GM21367 (cell line): Measurements from ENCODE around the gene MAML3.

ENCODE experiments used
- ATAC-seq: cut with Tn5 transposase; IDR thresholded peaks from one replicate; pipeline ENCODE4 v1.9.1; 2021; ENCODE audit not compliant: unreplicated experiment

Gene MAML3

DNA sequence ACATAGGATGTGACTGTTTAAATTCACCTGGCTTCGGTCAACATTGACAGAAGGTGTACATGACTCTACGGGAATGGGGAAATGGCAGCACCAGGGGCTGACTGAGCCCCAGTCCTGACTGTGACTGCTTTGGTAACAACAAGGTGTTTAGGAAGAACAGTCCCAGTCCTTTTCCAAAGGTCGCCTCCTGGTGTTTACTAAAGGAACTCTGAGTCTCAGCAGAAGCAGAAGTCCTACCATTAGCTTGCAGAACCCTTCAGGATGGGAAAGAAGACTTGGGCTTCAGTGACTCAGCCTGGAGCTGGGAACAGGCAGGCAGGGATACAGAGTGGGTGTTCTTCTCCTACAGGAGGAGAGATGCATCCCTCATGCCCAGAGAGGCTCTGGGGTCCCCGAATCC is 385.1 kb downstream of the MAML3 start:
- no peak for ATAC-seq

DNA sequence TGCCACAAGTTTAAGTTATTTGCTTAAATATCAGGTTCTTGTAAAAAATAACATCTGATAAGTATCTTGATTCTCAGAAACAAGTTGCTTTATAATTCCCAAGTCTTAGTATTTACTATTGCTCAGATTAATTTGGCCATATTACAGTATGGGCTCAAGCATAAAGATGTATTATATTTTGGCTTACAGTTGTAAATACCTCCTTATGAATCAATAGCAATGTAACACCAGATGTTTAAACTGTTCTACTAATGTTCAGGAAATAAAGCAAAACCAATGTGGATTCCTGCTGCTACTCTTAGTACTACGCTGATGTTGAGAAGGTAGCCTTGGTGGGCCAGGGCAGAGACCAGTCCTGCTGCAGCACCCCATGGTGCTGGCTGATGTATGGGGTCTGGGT is 385.6 kb downstream of the MAML3 start:
- no peak for ATAC-seq

DNA sequence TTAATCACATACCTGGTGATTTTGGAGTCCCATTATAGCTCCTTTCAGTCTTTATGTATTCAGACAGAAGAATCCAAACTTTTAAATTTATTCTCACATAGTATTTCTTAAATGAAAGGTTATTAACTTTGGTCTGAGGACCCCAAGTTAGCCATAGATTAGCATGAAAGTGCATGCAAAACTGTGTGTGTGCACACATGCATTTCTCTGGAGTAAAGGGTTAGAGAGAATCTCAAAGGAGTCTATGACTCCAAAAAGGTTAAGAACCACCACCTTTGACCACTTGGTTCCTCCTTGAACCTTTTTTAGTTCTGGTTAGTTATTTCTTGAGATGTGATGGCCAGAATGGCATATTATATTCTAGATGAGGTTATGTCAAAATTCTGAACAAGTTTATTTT is 386.4 kb downstream of the MAML3 start:
- no peak for ATAC-seq

DNA sequence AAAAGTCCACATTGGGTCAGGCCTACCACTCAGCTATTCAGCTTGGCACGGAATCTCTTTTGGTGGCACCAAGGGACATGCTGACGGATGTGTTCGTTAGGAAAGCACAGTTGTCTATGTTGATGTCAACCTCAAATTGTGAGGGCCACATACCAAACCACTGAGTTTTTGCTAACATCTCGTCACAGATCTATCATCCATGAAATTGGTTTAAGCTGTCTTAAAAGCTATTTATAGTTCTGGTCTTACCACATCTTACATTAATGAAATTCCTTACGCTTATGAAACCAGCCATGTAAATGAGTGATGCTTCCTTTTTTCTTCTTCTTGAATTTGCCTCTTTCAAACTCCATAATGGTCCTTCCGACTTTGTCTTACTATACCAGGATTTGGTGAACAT is 386.8 kb downstream of the MAML3 start:
- ATAC-seq, result no peak

DNA sequence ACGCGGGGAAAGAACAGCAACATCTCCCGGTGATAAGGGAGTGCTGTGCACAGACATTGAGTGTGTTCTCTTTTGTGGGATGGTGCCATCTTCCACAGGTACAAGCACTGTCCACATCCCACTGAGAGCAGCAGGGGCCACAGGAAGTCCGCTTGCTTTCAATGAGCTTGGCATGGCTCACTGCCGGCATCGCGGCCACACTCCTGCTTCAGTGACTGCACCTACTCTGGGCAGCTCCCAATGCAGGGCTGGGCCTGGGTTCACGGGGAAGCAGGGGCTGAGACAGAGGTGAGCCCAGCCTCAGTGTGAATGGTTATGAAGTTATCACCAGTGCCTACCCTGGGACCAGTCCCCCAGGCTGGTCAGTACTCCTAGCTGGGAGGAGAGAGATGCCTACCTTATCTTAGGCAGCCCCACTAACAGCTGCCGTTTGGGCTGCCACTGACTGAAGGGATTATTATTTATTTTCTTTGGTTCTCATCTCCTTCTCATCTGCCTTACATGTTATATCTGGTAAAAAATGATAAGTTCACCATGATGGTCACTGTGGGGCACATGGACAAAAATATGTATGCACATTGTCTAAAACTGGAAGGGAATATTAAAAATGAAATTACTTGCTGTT is 389.2 kb downstream of the MAML3 start:
- no peak for ATAC-seq

DNA sequence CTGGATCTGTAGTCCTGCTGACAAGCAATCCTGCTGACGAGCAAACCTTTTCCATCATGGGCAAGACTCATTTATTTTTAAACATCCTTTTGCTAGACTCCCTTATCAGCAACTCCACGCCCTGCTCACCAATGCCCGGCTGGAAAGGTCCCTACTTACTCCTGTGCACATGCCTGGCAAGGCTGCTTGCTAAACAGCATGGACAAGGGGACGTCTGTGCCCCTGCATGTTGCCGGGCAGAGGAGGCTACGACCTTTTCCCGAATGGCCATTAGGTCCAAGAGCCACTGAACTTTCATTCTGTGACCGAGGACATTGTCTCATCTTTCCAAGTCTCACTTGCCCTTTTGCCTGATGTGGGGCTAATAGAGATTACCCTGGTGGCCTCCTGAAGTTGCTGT is 389.8 kb downstream of the MAML3 start:
- ATAC-seq, result no peak

DNA sequence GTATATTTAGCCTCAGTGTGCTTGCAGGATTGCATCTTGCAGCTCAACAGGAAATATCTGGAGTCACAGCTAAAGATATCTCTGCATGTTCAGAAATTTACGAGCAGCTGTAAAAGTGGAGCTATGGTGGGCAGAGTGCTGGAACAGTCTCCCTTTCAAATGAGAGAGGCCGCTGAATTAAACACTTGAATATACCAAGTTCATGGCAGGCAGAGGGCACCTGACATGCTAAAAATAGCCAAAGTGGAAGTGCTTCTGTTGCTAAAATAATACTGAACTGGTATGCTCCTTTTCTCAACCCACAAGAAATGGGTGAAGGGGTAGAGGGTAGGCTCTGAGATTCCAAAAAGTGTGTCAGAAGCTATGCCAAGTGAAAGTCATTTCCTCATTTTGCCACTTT is 390.3 kb downstream of the MAML3 start:
- no peak for ATAC-seq

DNA sequence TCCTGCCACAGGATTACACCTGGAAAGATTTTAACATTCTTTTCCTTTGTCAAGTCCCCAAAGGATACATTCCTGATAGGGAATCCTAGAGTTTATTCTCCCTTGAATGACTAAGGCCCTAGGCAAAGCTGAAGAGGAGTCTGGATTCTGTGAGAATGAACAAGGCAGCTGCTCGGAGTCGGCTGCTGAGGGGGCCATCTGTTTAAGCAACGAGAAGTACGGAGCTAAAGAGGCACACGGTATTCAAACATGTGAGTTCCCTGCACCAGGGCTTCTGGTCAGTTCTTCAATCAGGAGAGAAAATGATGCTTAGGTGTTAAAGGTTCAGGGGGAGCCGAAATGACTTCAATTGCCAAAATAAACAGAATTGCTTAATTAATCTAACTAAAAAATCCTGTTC is 390.8 kb downstream of the MAML3 start:
- ATAC-seq, result no peak

DNA sequence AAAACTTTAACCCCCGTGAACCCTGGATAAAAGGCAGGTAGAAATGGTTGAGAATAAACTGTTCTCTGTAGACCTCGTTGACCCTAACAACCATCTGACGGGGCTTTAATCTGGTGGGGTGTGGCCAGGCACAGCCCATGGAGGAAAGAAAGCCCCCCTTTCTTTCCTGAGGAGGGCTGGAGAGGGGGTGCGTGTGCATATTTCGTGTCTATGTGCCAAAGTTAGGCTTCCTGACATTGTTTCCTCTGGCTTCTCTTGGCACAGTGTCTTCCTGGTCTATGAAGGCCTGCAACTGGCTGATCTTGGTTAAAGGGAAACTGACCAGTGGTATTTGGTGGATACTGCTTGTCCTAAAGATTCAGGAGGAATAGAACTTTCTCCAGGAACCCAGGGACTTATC is 391.3 kb downstream of the MAML3 start:
- ATAC-seq, result no peak

DNA sequence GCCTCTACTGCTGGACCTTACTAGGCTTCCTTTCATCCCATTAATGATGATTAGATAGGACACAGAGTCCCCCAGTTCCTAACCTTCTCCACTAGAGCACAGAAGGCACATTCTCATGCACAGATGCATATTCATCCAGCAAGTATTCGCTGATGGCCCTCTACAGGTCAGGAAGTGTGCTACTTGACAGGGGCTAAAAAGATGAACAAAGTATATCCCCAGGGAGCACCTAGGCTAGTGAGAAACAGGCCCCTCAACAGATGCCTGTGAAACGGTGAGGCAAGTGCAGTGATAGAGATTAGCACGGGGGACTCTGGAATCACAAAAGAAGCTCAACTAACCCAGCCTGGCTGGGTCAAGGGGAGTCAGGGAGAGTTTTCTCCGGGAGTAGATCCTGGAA is 392.5 kb downstream of the MAML3 start:
- no peak for ATAC-seq

DNA sequence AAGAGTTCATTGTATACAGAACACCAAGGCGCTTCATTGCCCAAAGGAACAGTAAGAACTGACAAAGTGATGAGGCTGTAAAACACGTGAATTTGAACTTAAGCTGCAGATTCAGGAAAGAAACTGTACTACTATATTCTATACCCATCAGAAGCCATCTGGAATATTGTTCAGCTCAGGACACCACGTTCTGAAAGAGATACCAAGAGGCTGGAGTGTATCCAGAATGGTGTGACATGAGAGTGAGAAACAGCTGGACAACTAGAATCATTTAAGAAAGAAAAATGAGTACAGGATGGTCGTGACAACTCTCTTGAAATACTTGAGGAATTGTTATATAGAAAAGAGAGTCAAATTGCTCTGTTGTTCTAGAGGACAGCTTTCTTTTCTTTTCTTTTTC is 393.4 kb downstream of the MAML3 start:
- ATAC-seq, result no peak

DNA sequence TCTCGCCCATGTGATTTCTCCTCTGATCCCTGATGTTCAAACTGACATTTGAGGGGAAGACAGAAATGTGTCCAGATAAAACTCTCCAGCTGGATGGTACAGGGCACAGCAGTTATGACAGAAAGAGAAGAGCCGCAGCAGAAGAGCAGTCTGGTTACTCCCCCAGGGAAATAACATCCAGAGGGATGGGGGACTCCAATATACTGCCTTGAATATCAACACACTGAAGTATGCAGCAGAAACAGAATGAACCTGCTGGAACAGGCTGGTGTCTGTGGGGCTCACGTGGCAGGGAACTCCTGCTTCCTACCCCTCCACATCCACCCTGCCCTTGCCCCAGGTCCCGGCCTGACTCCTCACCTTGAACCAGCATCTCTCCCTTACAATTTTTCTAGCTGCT is 394.9 kb downstream of the MAML3 start:
- ATAC-seq, result no peak

DNA sequence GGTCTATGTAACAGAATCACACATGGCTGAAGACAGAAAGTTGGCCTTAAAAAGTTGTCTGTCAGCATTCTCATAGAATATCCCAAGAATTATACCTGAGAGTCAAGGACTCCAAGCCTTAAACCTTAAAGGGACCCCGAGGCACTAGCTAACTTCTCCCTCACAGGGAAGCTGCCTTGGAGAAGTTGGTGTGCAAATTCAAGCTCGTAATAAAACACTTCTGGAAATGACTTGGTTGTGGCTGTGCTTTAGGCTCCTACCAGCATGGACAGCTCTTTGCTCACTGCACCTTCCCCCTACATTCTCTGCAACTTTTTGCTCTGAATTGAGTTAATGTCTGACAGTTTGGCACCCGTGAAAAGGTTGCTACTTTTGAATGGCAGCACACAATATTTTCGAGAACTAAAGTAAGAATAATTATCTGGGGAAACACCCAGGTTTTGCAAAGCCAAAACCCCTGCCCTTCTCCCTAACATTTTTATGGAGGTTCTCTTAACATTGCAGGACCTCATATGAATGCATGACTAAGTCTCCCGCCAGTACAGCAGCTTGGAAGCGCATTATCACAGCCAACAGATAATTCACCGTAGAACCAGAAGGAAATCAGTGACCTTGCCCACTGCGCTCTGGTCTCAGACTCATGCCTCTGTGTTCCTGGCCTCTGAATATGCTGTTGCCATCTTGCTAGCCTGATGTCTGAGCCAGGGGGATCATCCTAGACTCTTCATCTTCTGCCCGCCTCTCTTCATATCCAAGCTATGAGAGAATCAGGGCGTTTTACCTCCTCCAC is 397.4 kb downstream of the MAML3 start:
- ATAC-seq, result no peak

DNA sequence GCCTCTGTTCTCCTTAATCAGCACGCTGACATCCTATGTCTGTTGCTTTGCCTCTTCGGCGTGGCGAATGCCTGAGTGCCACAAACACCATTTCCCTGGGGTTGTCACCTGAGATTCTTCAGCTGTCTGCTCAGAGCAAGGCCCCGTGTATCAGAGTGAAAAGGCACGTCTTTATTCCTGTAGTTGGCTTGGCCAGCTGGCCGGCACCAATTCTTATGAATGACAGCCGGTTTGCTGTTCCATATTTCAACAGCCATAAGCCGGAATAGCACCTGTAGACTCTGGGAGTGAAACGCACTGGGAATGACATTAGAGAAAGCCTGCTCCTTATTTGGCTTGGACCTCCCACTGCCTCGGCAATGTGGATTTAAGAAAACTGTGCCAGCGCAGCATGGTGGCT is 399.0 kb downstream of the MAML3 start:
- ATAC-seq, result no peak

DNA sequence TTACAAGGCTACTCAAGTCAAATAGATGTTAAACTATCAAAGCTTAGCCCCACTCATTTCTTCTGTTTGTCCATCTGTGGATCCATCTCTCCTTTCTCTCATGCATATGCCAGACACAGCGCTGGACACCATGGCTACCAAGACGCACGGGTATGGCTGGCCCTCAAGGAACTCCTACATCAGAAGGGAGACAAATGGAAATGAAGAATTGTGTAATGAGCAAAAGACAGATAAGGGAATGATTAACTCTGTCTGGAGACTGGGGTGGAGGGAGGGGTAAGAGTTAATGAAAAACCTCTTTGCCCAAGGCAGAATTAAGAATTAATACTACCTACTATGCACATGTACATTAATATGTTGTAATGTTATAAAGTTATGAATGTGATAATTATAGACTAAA is 400.3 kb downstream of the MAML3 start:
- no peak for ATAC-seq

DNA sequence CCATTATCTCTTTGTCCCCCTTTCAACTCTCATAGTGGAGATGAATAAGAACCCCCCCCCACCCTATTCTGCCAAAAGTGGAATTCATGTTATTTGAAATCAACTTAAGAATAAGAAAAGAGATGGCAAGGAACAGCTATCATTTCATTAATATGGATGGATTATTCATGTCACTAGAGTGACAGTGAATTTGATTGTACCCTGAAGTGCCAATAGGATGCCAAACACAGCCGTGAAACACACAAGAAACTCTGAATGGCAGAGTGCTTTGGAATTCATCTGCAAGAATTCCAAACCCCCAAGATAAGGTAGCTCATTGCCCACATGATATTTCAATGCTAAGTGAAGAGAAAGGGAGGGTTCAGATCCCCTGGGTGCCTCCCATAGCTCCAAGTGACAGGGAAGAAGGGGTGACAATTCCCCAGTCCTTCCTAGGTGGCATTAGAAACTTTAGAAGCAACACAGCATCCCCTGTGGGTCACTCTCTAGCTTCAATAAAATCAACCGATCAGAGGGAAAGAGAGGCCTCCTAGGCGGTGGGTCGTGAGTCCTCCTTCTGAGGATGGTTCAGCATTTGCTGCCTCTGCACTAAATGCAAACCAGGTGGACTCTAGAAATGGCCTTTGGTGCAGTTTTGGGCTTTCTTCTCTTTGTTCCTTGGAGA is 404.0 kb downstream of the MAML3 start:
- ATAC-seq, result no peak

DNA sequence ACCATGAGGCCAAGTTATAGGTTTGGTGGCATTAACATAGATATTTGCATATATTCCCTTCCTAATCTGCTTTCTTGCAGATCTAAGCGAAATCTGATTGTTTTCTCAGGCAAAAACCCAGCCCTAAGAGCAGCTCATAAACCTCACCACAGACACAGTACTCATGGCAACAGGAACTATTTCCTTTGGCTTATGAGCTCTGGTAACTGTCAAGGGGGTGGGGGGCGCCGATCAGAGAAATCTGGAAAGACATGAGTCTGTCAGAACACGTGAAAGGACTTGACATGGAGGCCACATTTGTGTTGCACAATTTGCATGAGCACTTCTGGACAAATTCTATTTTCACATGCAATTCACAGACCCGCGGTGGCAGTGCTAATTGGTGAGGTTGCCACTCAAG is 404.6 kb downstream of the MAML3 start:
- no peak for ATAC-seq

DNA sequence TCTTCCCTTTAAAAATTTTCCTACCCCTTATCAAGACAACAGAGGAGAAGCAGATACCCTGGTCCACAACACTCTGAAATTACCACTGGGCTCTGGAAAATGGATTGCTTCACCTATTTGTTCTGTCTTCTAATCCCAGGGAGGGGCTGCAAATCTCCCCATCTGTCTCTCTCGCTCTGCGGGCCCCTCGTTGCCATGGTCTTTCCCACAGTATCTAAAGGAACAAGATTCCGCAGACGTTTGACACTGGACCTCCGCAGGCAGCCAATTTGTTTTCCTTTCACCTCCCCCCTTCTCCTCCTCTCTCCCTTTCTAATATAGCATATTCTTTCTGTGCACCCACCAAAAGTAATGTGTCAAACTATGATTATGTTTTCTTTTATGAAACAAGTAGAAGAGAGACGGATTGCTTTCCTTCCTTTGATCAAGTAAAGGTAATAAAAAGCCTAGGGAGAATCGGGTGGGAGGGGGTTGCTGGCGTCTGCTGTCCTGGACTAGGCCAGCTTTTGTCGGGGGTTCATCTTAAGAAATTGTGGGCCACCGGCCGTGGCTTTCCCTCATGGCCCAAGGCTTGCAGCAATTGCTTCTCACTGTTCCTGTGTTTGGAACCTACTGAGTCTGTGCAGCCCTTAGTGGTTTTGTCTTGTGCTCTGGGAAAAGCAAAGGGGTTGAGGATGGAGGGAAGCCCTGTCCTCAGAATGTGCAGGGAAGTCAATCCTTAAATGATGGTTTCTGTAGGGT is 407.4 kb downstream of the MAML3 start:
- no peak for ATAC-seq

DNA sequence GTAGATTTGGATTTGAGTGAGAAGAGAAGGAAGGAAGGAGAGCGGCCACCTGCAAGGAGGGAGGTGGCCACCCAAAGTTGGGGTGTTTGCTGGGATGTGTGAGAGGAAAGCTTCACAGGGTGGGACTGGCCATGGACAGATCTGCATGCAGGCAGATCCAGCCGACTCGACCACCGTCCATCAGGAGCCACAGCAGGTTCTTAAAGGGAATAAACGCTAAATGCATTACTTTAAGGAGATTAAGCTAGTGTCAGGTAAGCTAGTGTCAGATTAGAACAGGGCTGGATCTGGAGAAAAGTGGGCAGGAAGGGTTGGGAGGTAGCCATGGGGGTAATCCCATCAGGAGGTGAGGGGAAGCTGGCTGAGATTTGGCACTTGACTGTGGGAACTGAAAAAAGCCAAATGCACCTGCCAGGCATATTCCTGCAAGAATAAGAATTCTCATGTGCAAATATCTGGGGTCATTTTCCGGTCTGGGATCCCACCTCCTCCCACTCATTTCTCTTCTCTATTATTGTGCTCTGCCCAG is 408.8 kb downstream of the MAML3 start:
- ATAC-seq, result no peak

DNA sequence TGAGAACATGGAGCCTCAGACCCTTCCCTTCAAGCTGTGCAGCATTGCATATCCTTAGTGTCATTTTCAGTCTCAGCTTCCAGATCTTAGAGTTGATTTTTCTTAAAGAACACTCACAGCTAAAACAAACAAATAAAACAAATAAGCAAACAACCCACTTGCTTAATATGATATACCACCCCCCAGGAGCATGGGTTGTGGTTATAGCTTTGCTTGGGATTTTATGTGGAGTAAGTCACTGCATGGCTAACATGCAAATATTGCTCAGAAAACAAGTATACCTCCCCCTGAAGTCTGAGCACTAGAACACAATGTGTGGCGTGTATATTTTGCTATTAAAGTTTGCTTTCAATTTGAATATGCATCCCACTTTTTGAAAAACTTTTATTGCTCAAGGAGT is 409.8 kb downstream of the MAML3 start:
- ATAC-seq, result no peak

DNA sequence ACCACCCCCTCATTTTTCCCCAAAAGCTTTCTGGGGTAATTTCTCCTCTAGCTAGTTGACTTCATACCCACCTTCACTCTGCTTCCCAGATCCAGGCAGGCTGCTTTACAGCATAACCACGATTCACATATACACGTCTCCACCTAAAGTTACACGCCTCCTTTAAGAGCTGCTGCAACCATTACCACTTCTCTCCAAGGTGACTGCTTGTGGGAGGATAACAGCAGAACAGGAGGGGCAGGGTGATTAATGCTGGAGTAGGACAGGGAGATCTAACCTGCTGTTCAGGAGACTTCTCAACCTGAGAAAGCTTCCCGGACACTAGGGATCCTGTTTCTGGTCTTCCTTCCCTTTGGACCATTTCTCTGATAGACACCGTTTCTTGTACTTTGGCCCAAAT is 411.0 kb downstream of the MAML3 start:
- ATAC-seq, result no peak
